B cell (primary cell): Measurements from ENCODE around the gene VWA7.

Source experiments
- CTCF ChIP-seq: fragments of 200-600 bp; IDR thresholded peaks from one replicate; pipeline ENCODE4 v1.8.0; 2022; ENCODE audit warnings: antibody characterized with exemption, mild to moderate bottlenecking
- EZH2 ChIP-seq: IDR thresholded peaks from 2 replicates; pipeline ENCODE4 v1.6.1; 2012; ENCODE audit warnings: borderline replicate concordance, low read depth, mild to moderate bottlenecking, moderate library complexity, low read length; ENCODE audit not compliant: insufficient read depth, poor library complexity, severe bottlenecking

- TF ChIP-seq CTCF (no peak), EZH2 (no peak)
Observed at GRCh38 chr6:31796993-31797385, 19.9 kb upstream of the VWA7 start.
